H9 (cell line): ENCODE results near the gene KNSTRN. TPM values are rescaled to one million over a fixed set of nuclear protein-coding genes. Genes with fewer than 3 reads are reported as not detected.

Experiments used
- DNase-seq: peaks from one replicate; pipeline ENCODE4 v3.0.0-alpha.2; 2017
- H2AFZ ChIP-seq: one replicate; pipeline ENCODE4 v1.6.1; 2013; ENCODE audit warnings: mild to moderate bottlenecking, low read length, control low read depth, moderate library complexity
- H2AK5ac ChIP-seq: 2 replicates; pipeline ENCODE4 v1.6.1; 2013; ENCODE audit warnings: low read length, control low read depth, mixed read lengths; ENCODE audit not compliant: insufficient read length
- H2BK120ac ChIP-seq: one replicate; pipeline ENCODE4 v1.6.1; 2013; ENCODE audit warnings: low read depth, mild to moderate bottlenecking, low read length, control low read depth, inconsistent platforms; ENCODE audit not compliant: poor library complexity, severe bottlenecking
- H2BK12ac ChIP-seq: 2 replicates; pipeline ENCODE4 v1.6.1; 2013; ENCODE audit warnings: low read length, control low read depth, mixed read lengths, low read depth; ENCODE audit not compliant: insufficient read length
- H2BK15ac ChIP-seq: 2 replicates; pipeline ENCODE4 v1.6.1; 2013; ENCODE audit warnings: low read depth, low read length, control low read depth
- H2BK20ac ChIP-seq: one replicate; pipeline ENCODE4 v1.6.1; 2013; ENCODE audit warnings: low read depth, mild to moderate bottlenecking, low read length, control low read depth, inconsistent platforms; ENCODE audit not compliant: poor library complexity, severe bottlenecking
- H2BK5ac ChIP-seq: 2 replicates; pipeline ENCODE4 v1.6.1; 2013; ENCODE audit warnings: low read length, control low read depth, mixed read lengths; ENCODE audit not compliant: insufficient read length
- H3K14ac ChIP-seq: 2 replicates; pipeline ENCODE4 v1.6.1; 2013; ENCODE audit warnings: low read length, control low read depth; ENCODE audit not compliant: insufficient read depth
- H3K18ac ChIP-seq: 2 replicates; pipeline ENCODE4 v1.6.1; 2013; ENCODE audit warnings: low read depth, mild to moderate bottlenecking, mixed read lengths, low read length, control low read depth; ENCODE audit not compliant: insufficient read length
- H3K23ac ChIP-seq: 2 replicates; pipeline ENCODE4 v1.6.1; 2013; ENCODE audit warnings: low read length, control low read depth, mixed read lengths, low read depth; ENCODE audit not compliant: insufficient read length
- H3K23me2 ChIP-seq: 2 replicates; pipeline ENCODE4 v1.6.1; 2013; ENCODE audit warnings: low read depth, mild to moderate bottlenecking, mixed read lengths, low read length, control low read depth; ENCODE audit not compliant: insufficient read length, poor library complexity, severe bottlenecking
- H3K27ac ChIP-seq: 2 replicates; pipeline ENCODE4 v1.5.1; 2013; ENCODE audit warnings: low read length, control low read depth, mixed read lengths, low read depth; ENCODE audit not compliant: insufficient read length
- H3K27me3 ChIP-seq: 2 replicates; pipeline ENCODE4 v1.6.1; 2013; ENCODE audit warnings: low read length, control low read depth, inconsistent platforms; ENCODE audit not compliant: insufficient read depth
- H3K4ac ChIP-seq: 2 replicates; pipeline ENCODE4 v1.6.1; 2013; ENCODE audit warnings: low read depth, mild to moderate bottlenecking, control low read depth, inconsistent platforms, low read length, moderate library complexity
- H3K4me1 ChIP-seq: 2 replicates; pipeline ENCODE4 v1.6.1; 2013; ENCODE audit warnings: low read length, control low read depth, inconsistent platforms; ENCODE audit not compliant: insufficient read depth
- H3K4me2 ChIP-seq: 2 replicates; pipeline ENCODE4 v1.6.1; 2013; ENCODE audit warnings: low read length, control low read depth, mixed read lengths; ENCODE audit not compliant: insufficient read length, insufficient read depth
- H3K56ac ChIP-seq: 2 replicates; pipeline ENCODE4 v1.6.1; 2013; ENCODE audit warnings: low read depth, mild to moderate bottlenecking, mixed read lengths, low read length, control low read depth; ENCODE audit not compliant: insufficient read length
- H3K79me1 ChIP-seq: 2 replicates; pipeline ENCODE4 v1.6.1; 2013; ENCODE audit warnings: low read depth, mild to moderate bottlenecking, moderate library complexity, low read length, control low read depth, inconsistent platforms; ENCODE audit not compliant: insufficient read depth, poor library complexity, severe bottlenecking
- H3K79me2 ChIP-seq: 2 replicates; pipeline ENCODE4 v1.6.1; 2013; ENCODE audit warnings: low read length, control low read depth, inconsistent platforms; ENCODE audit not compliant: insufficient read depth
- H3K9ac ChIP-seq: 2 replicates; pipeline ENCODE4 v1.6.1; 2013; ENCODE audit warnings: low read length, control low read depth, mixed read lengths; ENCODE audit not compliant: insufficient read length; ENCODE audit errors: extremely low read depth
- H3K9me3 ChIP-seq: one replicate; pipeline ENCODE4 v1.6.1; 2013; ENCODE audit warnings: low read depth, low read length, inconsistent platforms; ENCODE audit not compliant: control insufficient read depth
- H3T11ph ChIP-seq: one replicate; pipeline ENCODE4 v1.6.1; 2013; ENCODE audit warnings: mild to moderate bottlenecking, low read length, control low read depth, inconsistent platforms
- H4K20me1 ChIP-seq: one replicate; pipeline ENCODE4 v1.6.1; 2013; ENCODE audit not compliant: control insufficient read depth, insufficient read length, insufficient read depth
- H4K5ac ChIP-seq: 2 replicates; pipeline ENCODE4 v1.6.1; 2013; ENCODE audit warnings: low read depth, mild to moderate bottlenecking, mixed read lengths, low read length, control low read depth; ENCODE audit not compliant: insufficient read length
- H4K8ac ChIP-seq: replicated peaks from 2 replicates; pipeline ENCODE4 v1.6.1; 2013; ENCODE audit warnings: low read length, control low read depth, mixed read lengths, low read depth; ENCODE audit not compliant: insufficient read length
- H4K91ac ChIP-seq: 2 replicates; pipeline ENCODE4 v1.6.1; 2013; ENCODE audit warnings: low read depth, mild to moderate bottlenecking, moderate library complexity, mixed read lengths, low read length, control low read depth; ENCODE audit not compliant: insufficient read length
- H3K27ac Mint-ChIP-seq, 3 experiments: 2 replicates in 2 of 3; 3 replicates in 1 of 3; pipeline ENCODE4 v1.8.0; 2020 to 2021; ENCODE audit warnings: mixed read lengths in 3 of 3, mild to moderate bottlenecking in 1 of 3, moderate library complexity in 1 of 3
- H3K27me3 Mint-ChIP-seq: 2 replicates; pipeline ENCODE4 v1.8.0; 2021; ENCODE audit warnings: low read depth, mild to moderate bottlenecking, moderate library complexity, mixed read lengths
- H3K36me3 Mint-ChIP-seq, 3 experiments: 2 replicates in 2 of 3; 3 replicates in 1 of 3; pipeline ENCODE4 v1.8.0; 2020 to 2021; ENCODE audit warnings: low read depth in 3 of 3, mixed read lengths in 3 of 3; ENCODE audit not compliant: insufficient read depth in 1 of 3
- H3K4me1 Mint-ChIP-seq, 2 experiments: 2 replicates each; pipeline ENCODE4 v1.8.0; 2020; ENCODE audit warnings: mixed read lengths in 2 of 2
- H3K4me3 Mint-ChIP-seq, 2 experiments: 2 replicates in 1 of 2; 3 replicates in 1 of 2; pipeline ENCODE4 v1.8.0; 2020 to 2021; ENCODE audit warnings: mild to moderate bottlenecking in 2 of 2, mixed read lengths in 2 of 2, moderate library complexity in 1 of 2
- H3K9me3 Mint-ChIP-seq, 2 experiments: 2 replicates in 1 of 2; 3 replicates in 1 of 2; pipeline ENCODE4 v1.8.0; 2020; ENCODE audit warnings: mild to moderate bottlenecking in 2 of 2, mixed read lengths in 2 of 2, moderate library complexity in 1 of 2
- CTCF ChIP-seq: fragments of 200-600 bp; sonication (generic); conservative IDR thresholded peaks from 3 replicates; pipeline ENCODE4 v1.8.0; 2021; ENCODE audit warnings: antibody characterized with exemption, mild to moderate bottlenecking
- WGBS: extraction: QIAGEN DNeasy Blood & Tissue Kit; methylation state at CpG from one replicate; pipeline ENCODE4 v1.1.7; 2013; ENCODE audit warnings: missing lambda C conversion rate, low lambda C conversion rate, mixed read lengths; ENCODE audit not compliant: insufficient read length; ENCODE audit errors: extremely low coverage; 5-methylcytosine and 5-hydroxymethylcytosine counted together
- total RNA-seq: library from RNA; stranded (reverse); gene quantifications from 2 replicates; pipeline ENCODE4 v1.2.1, GENCODE V29; 2021

The KNSTRN gene
- total RNA-seq, 1 experiment from 2014 or later: 53.9 TPM

GRCh38 chr15:40418126-40418525, 35.6 kb downstream of the KNSTRN start:
- Histone ChIP-seq H4K8ac (no peak overlapping the region), H4K91ac (no peak overlapping the region), H2BK5ac (no peak overlapping the region), H3K18ac (no peak overlapping the region), H3K9me3 (no peaks in the 10 kb centered on the region), H3K9ac (no peak overlapping the region), H3K79me1 (no peaks in the 10 kb centered on the region), H2AFZ (no peak overlapping the region), H2AK5ac (no peak overlapping the region), H3K4me1 (no peaks in the 10 kb centered on the region), H3K27ac (no peak overlapping the region), H4K5ac (no peak overlapping the region), H3K14ac (no peak overlapping the region), H3K27me3 (no peaks in the 10 kb centered on the region), H4K20me1 (no peaks in the 10 kb centered on the region), H3K56ac (no peak overlapping the region), H3T11ph (no peak overlapping the region), H3K4me2 (no peak overlapping the region), H3K79me2 (no peaks in the 10 kb centered on the region), H2BK12ac (no peak overlapping the region), H3K23ac (no peak overlapping the region), H3K4ac (no peak overlapping the region), H2BK20ac (no peak overlapping the region), H2BK15ac (no peak overlapping the region), H2BK120ac (no peak overlapping the region), H3K23me2 (no peaks in the 10 kb centered on the region)
- H3K4me3 Mint-ChIP-seq: no peak overlapping the region
- peaks cover 4% of the 10 kb centered on the region; the same call in 1 of the 2 replicates for H3K27me3 Mint-ChIP-seq
- H3K36me3 Mint-ChIP-seq: peaks cover 22 to 51% (median 51%) of the 10 kb centered on the region in 3 experiments; a peak in 6 of 7 replicates
- peak overlapping the region in 1 of 3 experiments; percentile 59; a peak in 1 of 7 replicates for H3K27ac Mint-ChIP-seq
- TF ChIP-seq CTCF: no peak
- no peaks in the 10 kb centered on the region for H3K9me3 Mint-ChIP-seq
- peaks cover 9 to 12% of the 10 kb centered on the region in 2 experiments for H3K4me1 Mint-ChIP-seq
- DNase-seq: no peak
- no CpG with 5 or more reads among the region's 10 CpGs for WGBS
